Astrocyte (in vitro differentiated cells and primary cell): ENCODE results near the gene LYRM2. TPM values are rescaled to one million over a fixed set of nuclear protein-coding genes. Genes with fewer than 3 reads are reported as not detected.

ENCODE experiments used
- DNase-seq: peaks from one replicate; pipeline ENCODE4 v3.0.0-alpha.2; 2010; ENCODE audit warnings: low read depth
- FAIRE-seq: peaks from 2 replicates; lab custom pipeline; 2011; peaks lifted over from hg19 to GRCh38; lab: Jason Lieb, UNC
- H2AFZ ChIP-seq: 2 replicates; pipeline ENCODE4 v1.6.0; 2012; ENCODE audit warnings: low read depth, low read length, inconsistent platforms
- H3K27ac ChIP-seq: 2 replicates; pipeline ENCODE4 v1.5.1; 2011; ENCODE audit warnings: low read depth, low read length, inconsistent platforms
- H3K27me3 ChIP-seq: 2 replicates; pipeline ENCODE4 v1.6.0; 2011; ENCODE audit warnings: low read length, inconsistent platforms; ENCODE audit not compliant: insufficient read depth
- H3K36me3 ChIP-seq: 2 replicates; pipeline ENCODE4 v1.5.1; 2011; ENCODE audit warnings: low read length, inconsistent platforms; ENCODE audit not compliant: insufficient read depth
- H3K4me1 ChIP-seq: 2 replicates; pipeline ENCODE4 v1.5.1; 2011; ENCODE audit warnings: low read length, inconsistent platforms; ENCODE audit not compliant: insufficient read depth
- H3K4me2 ChIP-seq: 2 replicates; pipeline ENCODE4 v1.6.0; 2012; ENCODE audit warnings: low read length, inconsistent platforms
- H3K4me3 ChIP-seq: 2 replicates; pipeline ENCODE4 v1.5.1; 2011; ENCODE audit warnings: low read depth, mild to moderate bottlenecking, low read length, inconsistent platforms; ENCODE audit not compliant: insufficient read depth
- H3K79me2 ChIP-seq: 2 replicates; pipeline ENCODE4 v1.6.0; 2012; ENCODE audit warnings: mild to moderate bottlenecking, low read length, inconsistent platforms; ENCODE audit not compliant: insufficient read depth
- H3K9ac ChIP-seq: 2 replicates; pipeline ENCODE4 v1.6.0; 2012; ENCODE audit warnings: mild to moderate bottlenecking, low read length, inconsistent platforms
- H3K9me3 ChIP-seq: 2 replicates; pipeline ENCODE4 v1.5.1; 2012; ENCODE audit warnings: low read depth, mild to moderate bottlenecking, low read length, inconsistent platforms; ENCODE audit not compliant: insufficient read depth
- H4K20me1 ChIP-seq: 2 replicates; pipeline ENCODE4 v1.6.0; 2012; ENCODE audit warnings: low read length, inconsistent platforms; ENCODE audit not compliant: insufficient read depth
- H3K27ac Mint-ChIP-seq: one replicate; pipeline ENCODE4 v1.8.0; 2021; ENCODE audit warnings: mild to moderate bottlenecking, mixed read lengths; ENCODE audit not compliant: unreplicated experiment
- H3K27me3 Mint-ChIP-seq: one replicate; pipeline ENCODE4 v1.8.0; 2021; ENCODE audit warnings: low read depth, mixed read lengths; ENCODE audit not compliant: unreplicated experiment
- H3K36me3 Mint-ChIP-seq: one replicate; pipeline ENCODE4 v1.8.0; 2021; ENCODE audit warnings: low read depth, mixed read lengths; ENCODE audit not compliant: unreplicated experiment
- H3K4me1 Mint-ChIP-seq: one replicate; pipeline ENCODE4 v1.8.0; 2021; ENCODE audit warnings: low read depth, mixed read lengths; ENCODE audit not compliant: unreplicated experiment
- H3K4me3 Mint-ChIP-seq: one replicate; pipeline ENCODE4 v1.8.0; 2021; ENCODE audit warnings: mild to moderate bottlenecking, moderate library complexity, mixed read lengths; ENCODE audit not compliant: unreplicated experiment
- H3K9me3 Mint-ChIP-seq: one replicate; pipeline ENCODE4 v1.8.0; 2021; ENCODE audit warnings: mild to moderate bottlenecking, mixed read lengths; ENCODE audit not compliant: unreplicated experiment
- EZH2 ChIP-seq: IDR thresholded peaks from 2 replicates; pipeline ENCODE4 v1.6.1; 2012; ENCODE audit warnings: mild to moderate bottlenecking, low read length, inconsistent platforms; ENCODE audit not compliant: insufficient read depth
- total RNA-seq: library from RNA; stranded (reverse); gene quantifications from 2 replicates; pipeline ENCODE4 v1.2.1, GENCODE V29; 2021
- TF ChIP-seq, protein P1 (sequence below): IDR thresholded peaks from 2 replicates; pipeline ENCODE4 v1.5.1; 2011; ENCODE audit warnings: low read depth, mild to moderate bottlenecking, inconsistent platforms, low read length, moderate library complexity; ENCODE audit not compliant: insufficient read depth

Gene LYRM2
- total RNA-seq, 1 donor from 2014 or later: 39.2 TPM

DNA sequence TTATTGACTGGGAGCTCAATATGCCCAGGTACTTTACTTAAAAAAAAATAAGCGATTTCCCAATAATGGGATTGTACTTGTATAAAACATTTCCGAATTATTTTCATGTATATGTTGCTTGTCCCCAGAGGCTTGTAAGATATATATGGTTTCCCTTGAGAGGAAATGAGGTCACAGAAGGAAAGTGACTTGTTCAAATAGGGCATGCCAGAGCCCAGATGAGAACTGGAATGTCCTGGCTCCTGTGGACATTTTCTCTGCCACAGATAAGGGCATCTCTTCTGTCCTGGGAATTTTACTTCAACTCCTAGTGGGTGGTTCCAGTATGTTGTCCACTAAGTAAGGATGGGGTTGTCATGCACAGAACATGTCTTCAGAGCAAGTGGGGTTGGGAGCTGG is 63.0 kb downstream of the LYRM2 start:
- H3K4me3 ChIP-seq: no peak overlapping the region
- DNase-seq: no peak
- no peaks in the 10 kb centered on the region for H3K4me1 ChIP-seq
- Mint-ChIP-seq H3K4me1 (peaks cover 8% of the 10 kb centered on the region), H3K36me3 (peaks cover 13% of the 10 kb centered on the region), H3K4me3 (no peak overlapping the region), H3K27ac (no peak overlapping the region), H3K27me3 (no peaks in the 10 kb centered on the region), H3K9me3 (no peaks in the 10 kb centered on the region)
- no peak overlapping the region for H2AFZ ChIP-seq
- no peaks in the 10 kb centered on the region for H3K36me3 ChIP-seq
- H3K9me3 ChIP-seq: no peaks in the 10 kb centered on the region
- H3K4me2 ChIP-seq: no peak overlapping the region
- no peak overlapping the region for H3K9ac ChIP-seq
- FAIRE-seq: no peak
- H4K20me1 ChIP-seq: no peaks in the 10 kb centered on the region
- no peaks in the 10 kb centered on the region for H3K79me2 ChIP-seq
- TF ChIP-seq, protein P1, sequence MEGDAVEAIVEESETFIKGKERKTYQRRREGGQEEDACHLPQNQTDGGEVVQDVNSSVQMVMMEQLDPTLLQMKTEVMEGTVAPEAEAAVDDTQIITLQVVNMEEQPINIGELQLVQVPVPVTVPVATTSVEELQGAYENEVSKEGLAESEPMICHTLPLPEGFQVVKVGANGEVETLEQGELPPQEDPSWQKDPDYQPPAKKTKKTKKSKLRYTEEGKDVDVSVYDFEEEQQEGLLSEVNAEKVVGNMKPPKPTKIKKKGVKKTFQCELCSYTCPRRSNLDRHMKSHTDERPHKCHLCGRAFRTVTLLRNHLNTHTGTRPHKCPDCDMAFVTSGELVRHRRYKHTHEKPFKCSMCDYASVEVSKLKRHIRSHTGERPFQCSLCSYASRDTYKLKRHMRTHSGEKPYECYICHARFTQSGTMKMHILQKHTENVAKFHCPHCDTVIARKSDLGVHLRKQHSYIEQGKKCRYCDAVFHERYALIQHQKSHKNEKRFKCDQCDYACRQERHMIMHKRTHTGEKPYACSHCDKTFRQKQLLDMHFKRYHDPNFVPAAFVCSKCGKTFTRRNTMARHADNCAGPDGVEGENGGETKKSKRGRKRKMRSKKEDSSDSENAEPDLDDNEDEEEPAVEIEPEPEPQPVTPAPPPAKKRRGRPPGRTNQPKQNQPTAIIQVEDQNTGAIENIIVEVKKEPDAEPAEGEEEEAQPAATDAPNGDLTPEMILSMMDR: no peak
- TF ChIP-seq EZH2: no peak
- no peaks in the 10 kb centered on the region for H3K27me3 ChIP-seq
- H3K27ac ChIP-seq: no peak overlapping the region

DNA sequence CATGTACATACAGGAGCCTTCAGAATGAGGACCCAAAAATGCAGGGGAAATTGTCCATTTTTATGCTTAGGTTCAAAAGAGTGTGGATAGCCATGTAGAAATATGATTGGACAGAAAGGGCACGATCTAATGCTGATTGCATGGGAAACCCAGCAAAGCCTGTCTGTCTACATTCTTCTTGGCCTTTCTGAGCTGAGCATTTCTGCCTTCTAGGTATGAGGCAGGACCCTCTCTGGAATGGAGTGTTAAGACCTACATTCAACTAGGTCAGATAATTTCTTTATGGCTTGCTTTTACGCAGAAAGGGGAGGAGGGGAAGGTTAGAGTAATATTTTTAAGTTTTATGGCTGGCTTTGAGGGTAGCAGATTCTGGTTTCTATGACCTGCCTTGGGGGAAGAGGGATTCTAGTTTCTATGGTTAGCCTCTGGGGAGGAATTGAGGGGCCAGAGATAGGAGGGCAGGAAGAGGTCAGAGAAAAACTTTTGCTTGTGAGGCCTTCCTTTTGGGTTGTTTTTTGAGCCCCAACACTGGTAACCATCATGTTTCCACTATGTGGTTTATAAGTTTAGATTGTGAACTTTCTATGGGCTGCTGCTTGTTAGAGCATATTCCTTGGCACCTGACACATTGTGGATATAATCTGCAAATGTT is 63.5 kb downstream of the LYRM2 start:
- H3K4me1 ChIP-seq: no peaks in the 10 kb centered on the region
- no peak overlapping the region for H3K4me3 Mint-ChIP-seq
- H3K4me2 ChIP-seq: no peak overlapping the region
- H3K4me3 ChIP-seq: no peak overlapping the region
- no peaks in the 10 kb centered on the region for H3K36me3 ChIP-seq
- no peaks in the 10 kb centered on the region for H3K9me3 ChIP-seq
- FAIRE-seq (no peak), DNase-seq (no peak)
- no peaks in the 10 kb centered on the region for H3K27me3 Mint-ChIP-seq
- no peak for TF ChIP-seq EZH2
- TF ChIP-seq, protein P1: no peak
- no peak overlapping the region for H2AFZ ChIP-seq
- H3K27me3 ChIP-seq: no peaks in the 10 kb centered on the region
- no peaks in the 10 kb centered on the region for H4K20me1 ChIP-seq
- H3K4me1 Mint-ChIP-seq: peaks cover 8% of the 10 kb centered on the region
- no peak overlapping the region for H3K27ac ChIP-seq
- no peak overlapping the region for H3K27ac Mint-ChIP-seq
- H3K36me3 Mint-ChIP-seq: peaks cover 13% of the 10 kb centered on the region
- H3K79me2 ChIP-seq: no peaks in the 10 kb centered on the region
- H3K9me3 Mint-ChIP-seq: no peaks in the 10 kb centered on the region
- H3K9ac ChIP-seq: no peak overlapping the region

DNA sequence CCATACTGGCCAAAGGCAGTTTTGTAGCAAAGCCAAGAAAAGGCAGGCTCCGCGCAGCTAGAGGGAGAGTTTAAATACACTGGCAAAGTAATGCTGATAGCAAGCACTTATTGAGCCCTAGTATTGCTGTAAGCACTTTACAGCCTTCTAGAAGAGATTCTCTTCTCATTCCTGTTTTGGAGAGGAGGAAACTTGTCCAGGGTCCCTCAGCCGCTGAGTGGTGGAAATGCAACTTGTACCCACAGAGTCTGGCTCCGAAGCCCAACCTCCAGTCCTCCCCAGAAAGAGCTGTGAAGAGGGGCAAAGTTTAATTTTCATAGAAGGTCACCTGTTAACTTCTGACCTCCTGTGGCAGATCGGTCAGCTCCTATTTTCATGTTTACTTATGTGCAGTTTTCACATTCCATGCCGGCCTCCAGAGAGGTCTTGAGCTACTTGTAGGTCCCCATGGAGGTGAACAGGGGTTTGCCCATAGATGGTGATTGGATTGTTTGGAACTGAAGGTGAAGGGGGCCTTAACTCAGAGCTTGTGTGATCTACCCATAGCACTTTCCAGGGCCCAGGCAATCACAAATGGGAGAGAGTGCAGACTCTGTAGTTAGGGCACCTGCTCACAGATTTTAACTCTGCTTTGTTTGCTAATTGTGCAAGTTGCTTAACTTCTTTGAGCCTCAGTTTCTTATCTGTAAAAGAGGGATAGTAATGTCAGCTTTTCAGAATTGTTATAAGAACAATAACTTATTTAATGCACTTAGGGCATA is 70.7 kb downstream of the LYRM2 start:
- Histone ChIP-seq H3K27ac (no peak overlapping the region), H3K27me3 (peaks cover 10% of the 10 kb centered on the region), H2AFZ (no peak overlapping the region), H3K9ac (no peak overlapping the region), H3K4me1 (peaks cover 10% of the 10 kb centered on the region), H4K20me1 (no peaks in the 10 kb centered on the region), H3K9me3 (no peaks in the 10 kb centered on the region), H3K79me2 (no peaks in the 10 kb centered on the region), H3K4me3 (no peak overlapping the region), H3K36me3 (no peaks in the 10 kb centered on the region), H3K4me2 (no peak overlapping the region)
- no peak for FAIRE-seq
- Mint-ChIP-seq H3K4me1 (peaks cover 36% of the 10 kb centered on the region), H3K36me3 (peaks cover 6% of the 10 kb centered on the region), H3K4me3 (no peak overlapping the region), H3K27ac (no peak overlapping the region), H3K9me3 (no peaks in the 10 kb centered on the region), H3K27me3 (no peaks in the 10 kb centered on the region)
- TF ChIP-seq, protein P1: no peak
- DNase-seq: no peak
